ENCODE data around the gene KMO. TPM values are rescaled to one million over a fixed set of nuclear protein-coding genes. Genes with fewer than 3 reads are reported as not detected.

KMO gene
- total RNA-seq, 1 experiment from 2014 or later: 0.29 TPM

- Histone ChIP-seq H3K9me3 (ENCODE audit: low read length) (no peaks in the 10 kb centered on the region), H4K20me1 (ENCODE audit: low read length) (no peaks in the 10 kb centered on the region), H3F3A (ENCODE audit: low read length, unreplicated experiment) (no peaks in the 10 kb centered on the region), H3K4me3 (ENCODE audit: low read length) (no peak overlapping the region), H3K79me2 (ENCODE audit: low read length) (0 out of 2 replicates have a peak, but pooled peaks cover 13% of the 10 kb centered on the region), H3K27me3 (ENCODE audit: low read length) (no peaks in the 10 kb centered on the region), H3K27ac (ENCODE audit: low read length) (0 out of 2 replicates have a peak overlapping the region, but pooled peaks have one; percentile 0), H3K9me2 (replicated peaks; ENCODE audit: low read length) (no peaks in the 10 kb centered on the region), H3K36me3 (ENCODE audit: low read depth, low read length) (peaks cover 6% of the 10 kb centered on the region; the same call in 1 of the 2 replicates), H3K4me2 (ENCODE audit: low read length) (0 out of 2 replicates have a peak overlapping the region, but pooled peaks have one; percentile 1), H2AFZ (ENCODE audit: low read length) (no peak overlapping the region), H3K4me1 (ENCODE audit: insufficient read depth, low read length) (peaks cover 33% of the 10 kb centered on the region), H3K9ac (ENCODE audit: low read length) (no peak overlapping the region)
- CTCF ChIA-PET: interaction anchor here (0.5 to 2.0 kb wide), 6 partner anchors 10 to 127 kb away, joined by 3 to 26 read pairs (median 3); no protein-coding TSS in a partner anchor
- DNase-seq (peak; percentile 97), ATAC-seq (peak; percentile 66)
- POLR2A ChIA-PET (ENCODE audit: unreplicated experiment): no interaction called here
- no peak for TF ChIP-seq EZH2 (IDR thresholded peaks at IDR 0.05; ENCODE audit: low read length, unreplicated experiment)
- no peak for TF ChIP-seq EZH2phosphoT487 (IDR thresholded peaks at IDR 0.05; ENCODE audit: borderline replicate concordance, low read length)
- peak; percentile 98 for TF ChIP-seq CTCF (conservative IDR thresholded peaks at IDR 0.05; ENCODE audit: low read depth, low read length)
- intact Hi-C loops (cut with micrococcal nuclease): loop anchor here (1.0 to 5.0 kb wide), 8 partner anchors 16 to 740 kb away; no protein-coding TSS in a partner anchor
- BruUV-seq (replicated peaks): no TSS peak
These were observed 95.5 kb downstream of the KMO start for GRCh38 chr1:241627453-241628259.

DNA sequence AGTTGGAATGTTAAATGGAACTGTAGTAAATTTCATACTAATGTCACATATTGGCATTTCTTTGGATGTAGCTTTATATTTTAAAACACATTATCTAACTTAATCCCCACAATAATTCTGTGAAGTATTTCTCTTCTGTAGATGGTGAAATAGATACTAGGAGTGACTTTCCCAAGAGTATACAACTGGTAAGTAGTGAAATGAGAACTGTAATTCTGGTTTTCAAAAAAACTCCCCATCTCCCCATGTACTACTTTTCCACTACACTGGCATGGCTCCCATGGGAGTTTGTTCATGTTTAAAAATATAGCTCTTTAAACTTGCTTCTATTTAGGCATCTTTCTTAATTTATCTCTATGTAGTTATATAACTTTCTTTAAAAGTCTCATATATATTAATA lies 97.8 kb downstream of the KMO start:
- no peak for ATAC-seq
- H3F3A ChIP-seq (ENCODE audit: low read length, unreplicated experiment): no peaks in the 10 kb centered on the region
- no peak overlapping the region for H3K27ac ChIP-seq (ENCODE audit: low read length)
- H3K9ac ChIP-seq (ENCODE audit: low read length): no peak overlapping the region
- no peaks in the 10 kb centered on the region; the same call in 1 of the 2 replicates for H4K20me1 ChIP-seq (ENCODE audit: low read length)
- no peak for DNase-seq
- H2AFZ ChIP-seq (ENCODE audit: low read length): no peak overlapping the region
- peaks cover 17% of the 10 kb centered on the region for H3K36me3 ChIP-seq (ENCODE audit: low read depth, low read length)
- no TSS peak for BruUV-seq (replicated peaks)
- CTCF ChIA-PET: interaction anchor here (0.6 kb wide), 1 partner anchor 116 kb away, joined by 6 read pairs; no protein-coding TSS in a partner anchor
- no peak overlapping the region for H3K4me2 ChIP-seq (ENCODE audit: low read length)
- H3K79me2 ChIP-seq (ENCODE audit: low read length): peaks cover 35% of the 10 kb centered on the region
- no peaks in the 10 kb centered on the region for H3K9me3 ChIP-seq (ENCODE audit: low read length)
- POLR2A ChIA-PET (ENCODE audit: unreplicated experiment): no interaction called here
- H3K27me3 ChIP-seq (ENCODE audit: low read length): no peaks in the 10 kb centered on the region
- no peaks in the 10 kb centered on the region for H3K9me2 ChIP-seq (replicated peaks; ENCODE audit: low read length)
- intact Hi-C loops (cut with micrococcal nuclease): no loop called here
- H3K4me3 ChIP-seq (ENCODE audit: low read length): no peak overlapping the region
- H3K4me1 ChIP-seq (ENCODE audit: insufficient read depth, low read length): peaks cover 24% of the 10 kb centered on the region
- TF ChIP-seq EZH2 (IDR thresholded peaks at IDR 0.05; ENCODE audit: low read length, unreplicated experiment): no peak
- TF ChIP-seq CTCF (conservative IDR thresholded peaks at IDR 0.05; ENCODE audit: low read depth, low read length): no peak; the same call in 1 of the 2 replicates
- TF ChIP-seq EZH2phosphoT487 (IDR thresholded peaks at IDR 0.05; ENCODE audit: borderline replicate concordance, low read length): no peak

DNA sequence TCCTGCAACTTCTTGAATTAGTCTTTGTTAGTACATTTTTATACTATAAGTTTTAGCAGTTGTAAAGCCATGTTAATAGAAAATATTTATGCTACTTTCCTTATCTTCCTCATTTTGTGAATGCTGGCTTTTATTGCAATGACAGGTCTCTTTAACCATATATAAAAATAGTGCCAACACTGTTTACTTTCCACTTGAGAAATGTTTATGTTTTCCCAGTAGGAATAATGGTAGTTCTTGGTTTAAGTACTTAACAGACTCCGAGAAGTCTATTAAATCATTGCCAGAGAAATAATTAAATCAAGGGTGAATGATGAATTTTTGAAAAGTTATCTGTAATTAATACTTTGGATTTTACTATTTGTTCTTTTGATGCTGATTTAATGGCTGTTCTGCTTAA lies 98.3 kb downstream of the KMO start:
- Histone ChIP-seq H4K20me1 (ENCODE audit: low read length) (no peaks in the 10 kb centered on the region; the same call in 1 of the 2 replicates), H3K4me3 (ENCODE audit: low read length) (no peak overlapping the region), H3K9me2 (replicated peaks; ENCODE audit: low read length) (no peaks in the 10 kb centered on the region), H3K27me3 (ENCODE audit: low read length) (no peaks in the 10 kb centered on the region), H3K27ac (ENCODE audit: low read length) (no peak overlapping the region), H3K79me2 (ENCODE audit: low read length) (peaks cover 40% of the 10 kb centered on the region), H3K9ac (ENCODE audit: low read length) (no peak overlapping the region), H2AFZ (ENCODE audit: low read length) (no peak overlapping the region), H3K4me1 (ENCODE audit: insufficient read depth, low read length) (peaks cover 20% of the 10 kb centered on the region), H3K4me2 (ENCODE audit: low read length) (no peak overlapping the region), H3K9me3 (ENCODE audit: low read length) (no peaks in the 10 kb centered on the region), H3F3A (ENCODE audit: low read length, unreplicated experiment) (no peaks in the 10 kb centered on the region), H3K36me3 (ENCODE audit: low read depth, low read length) (peaks cover 21% of the 10 kb centered on the region)
- ChIA-PET CTCF (no interaction called here), POLR2A (ENCODE audit: unreplicated experiment) (no interaction called here)
- intact Hi-C loops (cut with micrococcal nuclease): no loop called here
- no peak for ATAC-seq
- BruUV-seq (replicated peaks): no TSS peak
- no peak for DNase-seq
- no peak for TF ChIP-seq EZH2phosphoT487 (IDR thresholded peaks at IDR 0.05; ENCODE audit: borderline replicate concordance, low read length)
- TF ChIP-seq CTCF (conservative IDR thresholded peaks at IDR 0.05; ENCODE audit: low read depth, low read length): no peak
